NK-92 treated with Interleukin-12 subunit alpha and Interleukin-12 subunit beta, amount 100 ng/mL, for 24 hours (cell line): Measurements from ENCODE around the gene SFRP2.

ENCODE experiments used
- DNase-seq: peaks from one replicate; lab custom pipeline; 2025; lab: John Stamatoyannopoulos, UW

The SFRP2 gene, protein sequence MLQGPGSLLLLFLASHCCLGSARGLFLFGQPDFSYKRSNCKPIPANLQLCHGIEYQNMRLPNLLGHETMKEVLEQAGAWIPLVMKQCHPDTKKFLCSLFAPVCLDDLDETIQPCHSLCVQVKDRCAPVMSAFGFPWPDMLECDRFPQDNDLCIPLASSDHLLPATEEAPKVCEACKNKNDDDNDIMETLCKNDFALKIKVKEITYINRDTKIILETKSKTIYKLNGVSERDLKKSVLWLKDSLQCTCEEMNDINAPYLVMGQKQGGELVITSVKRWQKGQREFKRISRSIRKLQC

DNA sequence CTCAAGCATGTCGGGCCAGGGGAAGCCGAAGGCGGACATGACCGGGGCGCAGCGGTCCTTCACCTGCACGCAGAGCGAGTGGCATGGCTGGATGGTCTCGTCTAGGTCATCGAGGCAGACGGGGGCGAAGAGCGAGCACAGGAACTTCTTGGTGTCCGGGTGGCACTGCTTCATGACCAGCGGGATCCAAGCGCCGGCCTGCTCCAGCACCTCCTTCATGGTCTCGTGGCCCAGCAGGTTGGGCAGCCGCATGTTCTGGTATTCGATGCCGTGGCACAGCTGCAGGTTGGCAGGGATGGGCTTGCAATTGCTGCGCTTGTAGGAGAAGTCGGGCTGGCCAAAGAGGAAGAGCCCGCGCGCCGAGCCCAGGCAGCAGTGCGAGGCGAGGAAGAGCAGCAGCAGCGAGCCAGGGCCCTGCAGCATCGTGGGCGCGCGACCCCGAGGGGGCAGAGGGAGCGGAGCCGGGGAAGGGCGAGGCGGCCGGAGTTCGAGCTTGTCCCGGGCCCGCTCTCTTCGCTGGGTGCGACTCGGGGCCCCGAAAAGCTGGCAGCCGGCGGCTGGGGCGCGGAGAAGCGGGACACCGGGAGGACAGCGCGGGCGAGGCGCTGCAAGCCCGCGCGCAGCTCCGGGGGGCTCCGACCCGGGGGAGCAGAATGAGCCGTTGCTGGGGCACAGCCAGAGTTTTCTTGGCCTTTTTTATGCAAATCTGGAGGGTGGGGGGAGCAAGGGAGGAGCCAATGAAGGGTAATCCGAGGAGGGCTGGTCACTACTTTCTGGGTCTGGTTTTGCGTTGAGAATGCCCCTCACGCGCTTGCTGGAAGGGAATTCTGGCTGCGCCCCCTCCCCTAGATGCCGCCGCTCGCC, at the start of gene SFRP2:
Gene SFRP2, minus strand, starts transcription at position 671 of the 864 bp plus-strand sequence. Its CDS starts 248 bp downstream, at position 423.
- DNase-seq, result no peak

DNA sequence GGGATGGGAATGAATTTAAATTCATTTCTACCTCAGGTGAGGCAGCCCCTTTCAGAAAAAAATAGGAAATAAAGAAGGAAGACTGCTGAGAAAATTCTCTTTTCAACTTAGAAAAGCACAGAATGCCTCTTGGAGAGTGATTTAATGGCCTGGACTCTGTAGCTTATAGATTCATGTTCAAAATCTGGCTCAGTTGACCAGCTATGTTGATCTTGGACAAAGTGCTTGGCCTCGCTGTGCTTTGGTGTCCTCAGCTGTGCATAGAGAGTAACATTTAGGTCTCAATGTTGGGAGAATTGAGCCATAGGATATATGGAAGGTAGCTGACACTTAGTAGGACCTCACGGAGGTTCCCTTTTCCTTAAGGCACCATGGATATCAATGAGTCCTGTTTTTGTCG, 49.7 kb upstream of the SFRP2 start:
- no peak for DNase-seq

DNA sequence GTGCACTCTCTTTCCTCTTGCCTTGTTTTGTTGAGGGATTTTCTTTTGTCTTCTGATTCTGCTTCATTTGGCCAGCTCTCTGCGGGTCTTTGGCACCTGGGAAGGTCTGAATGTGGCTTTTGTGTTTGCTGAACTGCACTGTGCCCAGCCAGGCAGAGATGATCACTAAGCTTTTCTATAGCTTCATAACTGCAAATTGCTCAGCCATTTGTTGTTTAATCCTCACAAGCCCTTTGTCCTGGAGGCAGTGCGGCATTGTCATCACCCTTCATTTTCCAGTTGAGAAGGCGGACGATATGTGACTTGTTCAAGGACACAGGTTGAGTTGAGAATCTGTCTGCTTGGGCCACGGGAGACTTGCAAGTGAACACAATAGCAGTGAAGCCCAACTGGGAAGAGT, 46.0 kb upstream of the SFRP2 start:
- DNase-seq, result no peak

DNA sequence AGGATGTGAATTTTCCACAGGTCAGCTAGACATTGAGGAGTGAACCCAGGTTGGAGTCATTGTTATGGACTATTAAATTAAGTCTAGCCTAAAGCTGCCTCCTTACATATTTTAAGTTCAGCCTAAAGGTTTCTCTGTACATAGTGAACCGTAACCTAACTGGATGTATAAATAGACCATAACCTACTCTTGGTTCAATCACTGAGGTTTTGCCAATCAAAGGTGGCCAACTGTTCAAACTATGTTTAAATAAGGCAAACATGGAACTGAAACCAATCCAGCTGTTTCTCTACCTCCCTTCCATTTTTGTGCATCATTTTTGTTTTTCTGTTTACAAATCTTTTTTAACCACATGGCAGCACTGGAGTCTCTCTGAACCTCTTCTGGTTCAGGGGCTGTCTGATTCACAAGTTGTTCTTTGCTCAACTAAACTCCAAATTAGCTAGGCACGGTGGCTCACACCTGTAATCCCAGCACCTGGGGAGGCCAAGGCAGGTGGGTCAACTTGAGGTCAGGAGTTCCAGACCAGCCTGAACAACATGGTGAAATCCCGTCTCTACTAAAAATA, 43.9 kb upstream of the SFRP2 start:
- no peak for DNase-seq

DNA sequence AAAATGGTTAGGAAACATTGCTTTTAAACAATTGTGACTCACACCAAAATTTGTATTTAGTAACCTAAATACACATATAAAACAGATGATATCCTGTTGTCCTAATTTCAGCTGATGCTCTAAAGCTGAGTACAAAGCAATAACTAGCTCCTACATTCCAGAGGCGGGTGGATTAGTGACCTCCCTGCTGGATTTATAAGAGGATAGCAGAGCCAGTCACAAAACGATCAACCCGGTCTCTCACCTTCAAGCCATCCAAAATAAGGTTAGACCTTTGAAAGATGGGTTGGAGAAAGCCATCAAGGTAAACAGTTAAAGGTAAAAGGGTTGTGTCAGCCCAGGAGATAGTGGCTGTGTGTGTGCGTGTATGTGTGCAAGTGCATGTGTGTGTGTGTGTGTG, 43.2 kb upstream of the SFRP2 start:
- no peak for DNase-seq

DNA sequence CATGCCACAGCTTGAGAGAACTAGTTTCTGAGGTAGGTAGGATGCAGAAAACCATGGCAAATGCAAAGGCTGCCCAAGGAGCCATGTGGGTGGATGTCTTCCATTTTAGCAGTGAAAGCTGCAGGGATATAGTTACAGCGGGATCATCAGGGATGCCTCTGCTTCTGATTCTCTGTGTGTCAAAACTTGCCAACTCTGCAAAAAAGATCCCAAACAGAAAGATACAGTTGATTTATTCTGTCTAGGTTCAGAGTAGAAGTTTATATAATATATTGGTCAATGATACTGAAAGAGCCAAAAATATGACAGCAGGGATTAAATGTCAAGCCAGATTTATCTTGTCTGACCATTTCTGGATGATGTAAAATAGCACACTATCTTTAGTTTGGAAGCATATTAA, 42.4 kb upstream of the SFRP2 start:
- DNase-seq, result no peak

DNA sequence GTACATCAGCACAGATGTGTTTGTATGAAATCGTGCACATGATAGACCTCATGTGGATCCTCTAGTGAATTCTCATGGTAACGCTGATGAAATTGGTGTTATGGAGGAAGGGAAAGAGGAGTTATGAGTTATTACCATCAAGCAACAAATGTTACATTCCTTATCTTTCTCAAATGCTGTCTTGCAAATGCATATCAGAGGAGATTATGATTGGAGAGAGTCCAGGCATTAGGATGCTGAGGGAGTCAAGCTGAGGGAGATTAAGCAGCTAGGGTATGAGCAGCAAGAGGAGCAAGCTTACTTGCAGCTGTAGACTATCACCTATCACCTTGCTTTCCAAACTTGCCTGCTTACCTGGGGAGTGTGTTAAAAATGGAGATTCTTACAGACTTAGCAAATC, 36.8 kb upstream of the SFRP2 start:
- DNase-seq, result no peak

DNA sequence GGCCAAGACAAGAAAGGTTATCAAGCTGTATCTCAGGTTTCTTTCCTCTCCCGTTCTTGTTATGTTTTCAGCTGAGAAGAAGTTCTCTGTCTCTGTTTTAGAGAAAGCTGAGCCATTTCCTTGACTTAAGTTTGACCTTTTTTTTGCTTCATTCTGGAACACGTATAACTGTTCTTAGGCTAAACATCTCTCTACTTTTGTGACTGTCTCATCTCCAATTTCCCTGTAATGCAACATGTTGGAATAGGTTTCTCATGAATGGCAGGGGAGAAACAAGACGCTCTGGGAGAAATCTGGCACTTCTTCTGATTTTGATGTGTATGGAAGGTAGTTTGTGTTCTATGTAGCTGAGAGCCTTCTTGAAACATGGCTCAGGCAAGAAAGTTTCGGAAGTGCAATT, 36.2 kb upstream of the SFRP2 start:
- DNase-seq, result no peak

DNA sequence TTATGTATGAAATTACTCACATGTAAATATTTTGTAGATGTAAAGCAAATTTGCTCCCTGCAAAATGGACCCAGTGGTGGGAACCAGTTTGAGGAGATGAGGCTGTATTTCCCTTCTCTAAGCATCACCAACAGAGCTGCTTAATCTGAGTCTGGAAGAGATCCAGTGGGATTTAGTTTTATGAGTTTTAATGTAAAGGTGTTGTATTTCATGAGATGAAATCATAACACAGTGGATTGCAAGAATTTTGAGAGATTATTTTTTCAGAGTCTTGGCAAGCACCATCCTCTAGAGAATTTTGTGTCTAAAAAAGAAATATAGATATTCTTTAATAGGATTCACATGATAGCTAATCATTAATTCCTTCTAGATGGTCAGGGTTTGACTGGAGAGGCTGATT, 35.6 kb upstream of the SFRP2 start:
- DNase-seq, result no peak

DNA sequence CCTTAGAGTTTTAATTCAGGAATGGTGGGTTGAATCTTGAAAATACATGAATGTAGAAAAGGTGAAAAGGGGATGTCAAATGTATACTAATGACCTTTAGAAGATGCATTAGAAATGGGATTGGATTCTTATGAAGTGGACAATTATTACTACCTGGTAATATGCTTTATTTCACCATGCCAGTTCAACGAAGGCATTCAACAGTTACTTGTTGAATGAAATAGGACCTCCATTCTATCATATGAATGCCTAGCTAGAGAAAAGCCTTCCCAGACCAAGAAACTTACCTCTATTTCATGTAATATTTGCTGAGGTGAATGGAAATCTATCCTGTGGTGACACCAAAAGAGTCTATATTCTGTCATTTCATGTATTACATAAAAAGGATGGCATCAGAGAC, 34.6 kb upstream of the SFRP2 start:
- no peak for DNase-seq

DNA sequence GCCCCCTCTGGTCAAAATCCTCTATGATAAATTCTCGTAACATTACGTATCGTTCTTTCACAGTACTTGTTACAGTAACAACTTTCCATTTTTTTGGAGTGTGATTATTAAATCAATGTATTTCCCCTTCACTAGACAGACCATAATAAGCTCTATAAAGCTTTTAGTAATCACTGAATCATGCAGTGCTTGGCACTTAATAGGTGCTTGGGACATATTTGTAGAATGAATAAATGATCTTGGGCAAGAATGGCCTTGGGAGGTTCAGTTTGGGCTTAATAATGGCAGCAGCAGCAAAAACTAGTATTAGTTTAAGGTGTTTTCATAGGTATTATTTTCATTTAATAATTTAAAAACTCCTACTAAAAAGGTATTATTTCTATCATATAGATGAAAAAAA, 33.4 kb upstream of the SFRP2 start:
- no peak for DNase-seq

DNA sequence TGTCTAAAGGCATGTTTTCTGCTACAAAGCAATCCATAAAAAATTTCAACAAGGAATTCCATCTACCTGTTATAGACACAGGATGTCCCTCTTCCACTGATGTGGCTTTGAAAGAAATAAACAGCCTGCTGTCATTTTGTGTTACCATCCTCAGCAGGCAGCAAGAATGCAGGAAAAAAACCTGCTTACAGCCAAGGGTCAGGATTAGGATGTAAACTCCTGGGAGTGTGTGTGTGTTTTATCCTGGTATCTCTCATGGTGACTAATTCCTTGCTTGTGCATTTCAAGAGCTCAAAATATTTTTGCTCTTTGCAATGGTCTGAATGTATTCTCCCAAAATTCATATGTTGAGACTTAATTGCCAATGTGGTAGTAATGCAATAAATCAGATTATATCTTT, 28.6 kb upstream of the SFRP2 start:
- DNase-seq, result no peak

DNA sequence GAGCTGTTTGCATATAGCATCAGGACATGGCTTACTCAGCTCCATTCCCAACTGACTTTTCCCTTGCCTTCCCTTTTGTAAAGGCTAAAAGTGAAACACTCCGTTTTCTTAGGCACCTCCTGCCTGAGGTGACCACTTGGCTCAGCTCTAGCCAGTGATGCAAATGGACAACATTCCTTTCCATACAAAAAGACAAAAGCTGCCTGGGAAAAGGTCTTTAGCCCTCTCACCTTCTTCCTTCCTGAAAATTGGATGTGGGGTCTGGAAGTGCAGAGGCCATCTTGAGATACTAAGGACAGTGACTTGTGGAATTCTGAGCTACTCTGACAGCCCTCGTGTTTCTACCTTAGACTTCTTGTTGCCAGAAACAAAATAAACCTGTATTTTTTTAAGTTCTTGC, 27.7 kb upstream of the SFRP2 start:
- no peak for DNase-seq

DNA sequence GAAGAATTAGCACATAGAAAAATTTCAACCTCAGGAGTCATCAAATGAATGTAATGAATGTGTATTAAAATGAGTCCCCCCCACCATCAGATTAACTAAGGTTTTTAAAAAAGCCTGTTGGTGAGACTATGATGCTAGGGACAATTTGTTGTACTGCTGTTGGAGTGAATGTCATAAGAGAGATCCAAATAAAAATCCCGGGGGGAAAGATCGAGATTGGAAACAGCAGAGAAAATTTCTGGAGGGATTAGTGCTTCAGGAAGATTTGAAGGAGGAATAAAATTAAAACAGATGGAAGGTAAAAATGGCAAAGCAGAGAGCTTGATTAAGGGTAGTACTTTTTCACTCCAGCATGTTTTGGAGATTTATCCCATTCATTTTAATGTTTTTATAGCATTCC, 25.9 kb upstream of the SFRP2 start:
- no peak for DNase-seq

DNA sequence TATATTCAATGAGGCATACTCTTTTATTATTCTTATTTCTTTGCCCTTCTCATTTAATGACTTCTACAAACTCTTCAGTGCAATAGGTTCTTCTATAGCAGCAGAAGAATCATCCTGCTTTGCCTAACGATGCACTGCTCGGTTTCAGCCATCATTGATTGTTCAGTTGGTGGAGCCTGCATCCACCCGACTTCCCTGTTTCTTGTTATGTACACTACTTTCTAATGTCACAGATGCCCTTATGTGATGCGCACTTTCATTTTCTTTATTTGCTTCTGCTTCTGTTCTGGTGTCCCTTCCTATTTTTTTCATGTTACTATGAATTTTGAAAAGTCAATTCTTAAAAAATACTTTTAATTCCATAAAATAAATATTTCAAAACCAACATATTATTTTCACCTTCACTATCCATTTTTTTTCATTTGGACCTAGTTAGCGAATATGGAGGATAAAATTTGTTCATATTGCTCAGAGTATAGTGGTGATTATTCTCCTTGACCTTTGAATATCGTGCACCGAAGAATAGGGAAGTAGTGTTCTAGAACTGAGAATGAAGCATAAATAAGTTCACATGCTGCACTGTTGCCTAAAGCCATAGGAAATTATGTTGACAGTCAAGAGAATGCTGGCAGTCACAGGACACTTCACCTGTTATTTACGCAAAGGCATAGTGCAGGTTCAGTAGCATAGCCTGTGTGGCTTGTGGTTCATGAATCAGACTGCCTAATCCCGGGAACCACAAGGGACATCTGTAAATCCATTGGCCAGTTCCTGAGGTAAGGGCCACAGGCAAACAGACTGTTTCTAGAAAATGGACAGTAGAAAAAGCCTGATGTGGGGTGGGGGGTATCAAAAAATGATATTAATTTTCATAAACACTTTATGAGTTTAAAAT, 21.3 kb upstream of the SFRP2 start:
- no peak for DNase-seq

DNA sequence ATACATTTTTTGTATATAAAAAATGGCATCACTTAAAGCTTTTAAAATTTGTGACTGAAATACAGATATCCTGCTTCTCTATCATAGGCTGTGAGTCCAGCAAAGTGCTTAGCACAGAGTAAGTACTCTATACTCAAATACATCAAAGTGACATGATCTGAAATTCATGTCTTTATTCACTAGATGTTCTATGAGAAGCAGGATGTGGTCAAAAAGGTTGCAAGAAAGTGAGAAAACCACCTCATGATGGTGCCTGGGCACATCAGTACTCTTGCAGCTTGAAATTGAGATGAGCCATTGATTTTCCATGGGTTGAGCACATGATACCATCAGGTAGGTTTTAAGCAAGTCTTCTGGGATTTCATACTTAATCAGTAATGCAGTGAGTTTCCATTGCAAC, 20.4 kb upstream of the SFRP2 start:
- no peak for DNase-seq

DNA sequence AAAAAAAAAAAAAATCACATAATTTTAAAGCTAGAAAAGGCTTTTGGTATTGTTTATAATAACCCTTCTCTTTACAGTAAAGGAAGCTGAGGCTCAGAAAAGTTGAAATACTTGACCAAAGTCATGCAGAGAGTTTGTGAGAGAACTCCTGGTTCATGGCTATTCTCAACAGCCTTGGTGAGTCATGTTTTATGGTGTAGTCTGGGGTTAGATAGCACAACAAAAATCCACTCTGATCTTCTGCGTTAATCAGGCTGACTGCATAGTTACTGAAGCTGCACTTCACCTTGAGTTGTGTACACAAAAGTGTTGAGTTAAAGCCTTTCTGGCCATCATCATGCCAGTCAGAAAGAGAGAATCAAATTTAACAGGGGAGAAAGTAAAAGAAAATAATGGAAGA, 19.3 kb upstream of the SFRP2 start:
- DNase-seq, result no peak

DNA sequence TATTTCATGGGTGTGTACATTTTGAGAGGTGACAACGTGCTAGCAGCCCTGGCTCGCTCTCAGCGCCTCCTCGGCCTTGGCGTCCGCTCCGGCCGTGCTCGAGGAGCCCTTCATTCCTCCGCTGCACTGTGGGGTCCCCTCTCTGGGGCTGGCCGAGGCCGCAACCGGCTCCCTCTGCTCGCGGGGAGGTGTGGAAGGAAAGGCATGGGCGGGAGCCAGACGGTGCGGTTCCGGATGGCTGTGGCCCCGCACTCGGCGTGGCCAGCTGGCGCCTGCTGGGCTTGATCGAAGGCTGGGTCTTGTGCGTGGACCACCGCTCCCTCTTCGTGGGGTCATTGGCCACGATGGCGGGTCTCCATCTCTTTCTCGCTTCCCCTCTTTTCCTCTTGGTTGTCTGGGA, 17.2 kb upstream of the SFRP2 start:
- no peak for DNase-seq

DNA sequence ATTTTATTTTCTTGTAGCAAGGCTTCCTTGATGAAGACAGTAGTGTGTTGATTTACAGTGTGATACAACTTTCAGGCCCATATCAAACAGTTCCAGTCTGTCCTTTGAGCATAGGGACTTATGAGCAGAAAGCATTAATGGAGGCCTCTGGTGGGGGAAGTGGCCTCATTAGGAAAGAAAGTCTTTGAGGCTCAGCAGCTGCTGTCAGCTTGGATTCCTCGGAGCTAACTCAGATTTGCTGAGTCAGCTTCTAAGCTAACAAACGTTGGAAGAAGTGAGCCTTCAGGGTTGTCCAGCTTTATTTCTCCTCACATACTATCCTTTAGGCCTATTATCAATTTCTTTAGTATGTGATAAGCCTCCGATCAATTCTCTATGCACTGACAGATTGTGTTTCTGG, 15.8 kb upstream of the SFRP2 start:
- DNase-seq, result no peak

DNA sequence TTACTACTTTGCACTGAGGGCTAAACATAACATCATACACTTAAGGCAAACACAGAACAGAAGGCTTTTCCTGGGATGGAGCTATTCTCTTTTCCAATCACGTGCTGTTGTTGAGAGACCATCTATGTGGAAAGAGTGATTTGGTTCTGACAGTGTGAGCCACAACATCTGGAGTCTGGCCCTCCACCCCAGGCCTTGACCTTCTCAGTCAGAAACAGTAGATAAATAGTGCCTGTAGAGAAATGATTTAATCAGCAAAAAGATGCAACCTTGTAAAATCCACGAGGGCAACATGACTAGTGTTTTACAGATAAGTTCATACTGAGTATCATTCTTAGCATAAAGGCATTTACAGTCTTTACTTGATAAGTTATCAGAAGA, 10.8 kb upstream of the SFRP2 start:
- DNase-seq, result no peak

DNA sequence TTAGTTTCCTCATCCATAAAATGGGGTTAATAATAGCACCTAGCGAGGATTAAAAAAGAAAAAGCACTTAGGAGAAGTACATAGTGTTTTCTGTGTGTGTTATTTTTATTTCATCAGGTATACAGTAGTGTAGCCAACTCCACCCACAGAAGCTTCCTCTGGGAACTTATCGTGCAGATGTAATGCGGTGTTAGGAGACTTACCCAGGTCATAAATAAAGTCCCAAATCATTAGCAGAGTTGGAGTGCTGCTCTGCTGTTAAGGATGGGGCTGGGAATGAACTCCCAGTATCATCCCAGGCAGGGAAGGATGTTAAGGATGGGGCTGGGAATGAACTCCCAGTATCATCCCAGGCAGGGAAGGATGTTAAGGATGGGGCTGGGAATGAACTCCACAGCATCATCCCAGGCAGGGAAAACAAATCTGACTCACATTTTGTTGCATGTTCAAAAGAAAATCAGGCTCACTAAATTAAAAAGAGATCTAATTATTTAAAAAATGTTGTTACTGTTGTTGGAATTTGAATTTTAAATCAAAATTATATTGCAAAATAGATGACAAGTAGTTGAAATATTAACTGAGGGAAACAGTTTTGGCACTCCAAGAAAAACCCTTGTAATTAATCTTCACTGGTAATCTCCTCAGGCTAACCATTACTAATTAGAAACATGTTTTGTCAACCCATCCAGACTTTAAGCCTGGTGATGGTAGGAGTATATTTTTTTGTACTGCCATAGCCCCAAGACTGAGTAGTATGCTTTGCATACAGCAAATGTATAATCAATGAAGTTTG, 10.2 kb upstream of the SFRP2 start:
- DNase-seq, result no peak

DNA sequence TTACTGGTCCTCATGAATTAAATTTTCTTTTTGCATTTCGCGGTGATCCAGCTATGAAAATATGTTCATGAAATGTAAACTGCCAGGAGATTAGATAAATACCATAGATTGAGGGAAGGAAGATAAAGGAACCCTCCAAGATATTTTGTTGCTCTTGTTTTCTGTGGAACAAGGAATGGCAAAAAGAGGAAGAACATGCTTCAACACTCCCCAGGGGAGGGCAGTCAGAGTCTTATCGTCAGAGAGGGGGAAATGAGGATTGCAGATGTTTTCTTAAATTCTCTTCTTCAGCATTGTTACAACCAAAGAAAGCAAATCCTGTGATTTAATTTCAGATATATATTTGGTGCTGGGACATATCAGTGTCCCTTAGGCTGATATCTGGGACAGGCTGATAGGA, 9.5 kb upstream of the SFRP2 start:
- no peak for DNase-seq
